ENCODE data around the gene SMC3. TPM values are rescaled to one million over a fixed set of nuclear protein-coding genes. Genes with fewer than 3 reads are reported as not detected.

SMC3 gene
- total RNA-seq, 3 donors from 2014 or later, result 26.6 to 37.8 (median 37.0) TPM

- intact Hi-C loops (cut with DNase I; ENCODE audit: low total_unique reads), result no loop called here
- TF ChIP-seq POLR2AphosphoS5 (IDR thresholded peaks at IDR 0.05) (no peak), CTCF (IDR thresholded peaks at IDR 0.05) (no peak), POLR2A (IDR thresholded peaks at IDR 0.05) (no peak)
- DNase-seq (ENCODE audit: low spot score in 2 of 2), result no peak
These were observed 31.3 kb upstream of the SMC3 start for GRCh38 chr10:110535958-110536891.

GRCh38 chr10:110539091-110539490 lies 28.4 kb upstream of the SMC3 start:
- intact Hi-C loops (cut with DNase I; ENCODE audit: low total_unique reads), result no loop called here
- no peak for DNase-seq (ENCODE audit: low spot score in 2 of 2)
- H3K4me1 ChIP-seq, result no peaks in the 10 kb centered on the region
- no peaks in the 10 kb centered on the region for H3K27me3 ChIP-seq
- H3K27ac ChIP-seq, result no peak overlapping the region
- H3K4me3 ChIP-seq, result no peak overlapping the region
- TF ChIP-seq POLR2AphosphoS5 (IDR thresholded peaks at IDR 0.05) (no peak), CTCF (IDR thresholded peaks at IDR 0.05) (no peak), POLR2A (IDR thresholded peaks at IDR 0.05) (no peak)
- H3K36me3 ChIP-seq, result no peaks in the 10 kb centered on the region
- no peaks in the 10 kb centered on the region for H3K9me3 ChIP-seq

More at GRCh38 chr10:110535958-110536891, 31.3 kb upstream of the SMC3 start:
- H3K9me3 ChIP-seq, result no peaks in the 10 kb centered on the region
- no peak overlapping the region for H3K4me3 ChIP-seq
- no peaks in the 10 kb centered on the region for H3K27me3 ChIP-seq
- H3K36me3 ChIP-seq, result no peaks in the 10 kb centered on the region
- H3K4me1 ChIP-seq, result no peaks in the 10 kb centered on the region
- H3K27ac ChIP-seq, result no peak overlapping the region

DNA sequence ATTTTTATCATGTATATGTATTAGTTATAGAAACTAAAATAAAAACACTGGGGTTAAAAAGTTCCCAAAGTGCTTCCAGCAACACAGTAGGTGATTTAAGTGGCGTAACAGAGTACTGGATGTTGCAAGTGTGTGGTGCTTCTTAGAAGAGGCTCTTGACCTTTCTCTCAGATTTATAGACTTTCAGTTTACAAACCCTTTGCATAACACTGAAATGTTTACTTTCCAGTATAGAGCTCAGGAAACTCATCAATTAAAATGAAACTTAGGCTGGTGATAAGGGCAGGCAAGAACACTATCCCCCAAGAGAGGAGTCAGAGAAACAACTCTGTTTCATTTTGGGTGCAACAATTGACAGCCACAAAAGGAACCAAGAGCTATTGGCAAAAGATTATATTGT lies 27.5 kb upstream of the SMC3 start:
- intact Hi-C loops (cut with DNase I; ENCODE audit: low total_unique reads), result loop anchor here (10.0 kb wide), 1 partner anchor 215 kb away; no protein-coding TSS in a partner anchor
- TF ChIP-seq POLR2AphosphoS5 (IDR thresholded peaks at IDR 0.05) (no peak), POLR2A (IDR thresholded peaks at IDR 0.05) (no peak), CTCF (IDR thresholded peaks at IDR 0.05) (no peak)
- no peak overlapping the region for H3K27ac ChIP-seq
- DNase-seq (ENCODE audit: low spot score in 2 of 2), result no peak
- no peak overlapping the region for H3K4me3 ChIP-seq
- no peaks in the 10 kb centered on the region for H3K9me3 ChIP-seq
- H3K4me1 ChIP-seq, result no peaks in the 10 kb centered on the region
- no peaks in the 10 kb centered on the region for H3K27me3 ChIP-seq
- no peaks in the 10 kb centered on the region for H3K36me3 ChIP-seq

GRCh38 chr10:110544958-110545537 lies 22.4 kb upstream of the SMC3 start:
- H3K36me3 ChIP-seq, result no peaks in the 10 kb centered on the region
- DNase-seq (ENCODE audit: low spot score in 2 of 2), result no peak
- H3K27ac ChIP-seq, result no peak overlapping the region
- no peaks in the 10 kb centered on the region for H3K4me1 ChIP-seq
- no peaks in the 10 kb centered on the region for H3K27me3 ChIP-seq
- intact Hi-C loops (cut with DNase I; ENCODE audit: low total_unique reads), result loop anchor here (10.0 kb wide), 1 partner anchor 220 kb away; no protein-coding TSS in a partner anchor
- H3K9me3 ChIP-seq, result no peaks in the 10 kb centered on the region
- H3K4me3 ChIP-seq, result no peak overlapping the region
- TF ChIP-seq POLR2A (IDR thresholded peaks at IDR 0.05) (no peak), POLR2AphosphoS5 (IDR thresholded peaks at IDR 0.05) (no peak), CTCF (IDR thresholded peaks at IDR 0.05) (no peak)

DNA sequence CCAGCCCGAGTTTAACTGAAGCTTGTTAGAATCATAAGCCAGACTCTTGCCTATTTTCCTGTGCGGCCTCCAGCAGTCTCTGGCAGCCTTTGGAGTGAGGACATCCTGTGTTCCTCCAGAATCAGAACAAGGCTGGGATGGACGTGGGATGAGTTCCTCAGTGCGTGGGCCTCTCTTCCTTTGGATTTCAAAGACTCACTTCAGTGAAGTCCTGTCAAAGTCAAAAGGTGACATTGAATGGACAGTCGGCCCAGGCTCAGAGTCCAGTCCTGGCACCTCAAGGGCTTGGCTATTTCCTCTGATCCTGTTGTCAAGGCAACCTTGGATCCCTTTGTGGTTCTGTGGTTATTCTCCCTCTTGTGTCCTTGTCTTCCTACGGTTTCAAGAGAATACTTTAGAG lies 21.4 kb upstream of the SMC3 start:
- Histone ChIP-seq H3K27me3 (no peaks in the 10 kb centered on the region), H3K36me3 (no peaks in the 10 kb centered on the region), H3K4me1 (no peaks in the 10 kb centered on the region), H3K9me3 (no peaks in the 10 kb centered on the region), H3K4me3 (no peak overlapping the region), H3K27ac (no peak overlapping the region)
- DNase-seq (ENCODE audit: low spot score in 2 of 2), result no peak
- TF ChIP-seq POLR2A (IDR thresholded peaks at IDR 0.05) (no peak), CTCF (IDR thresholded peaks at IDR 0.05) (no peak)
- intact Hi-C loops (cut with DNase I; ENCODE audit: low total_unique reads), result loop anchor here (10.0 kb wide), 1 partner anchor 221 kb away; no protein-coding TSS in a partner anchor

All from breast epithelium (tissue), 4 donors.